BLaER1 treated with 17β-estradiol and CSF1 and Interleukin-3, amounts not matched to agents 10 nM and 100 nM (cell line): Measurements from ENCODE around the gene RPE65.

Source experiments
- H3K27ac ChIP-seq, 11 experiments: shearing (Covaris generic); formaldehyde crosslinking; 2 replicates each; pipeline ENCODE4 v1.8.1; 2022
- H3K27me3 ChIP-seq, 11 experiments: shearing (Covaris generic); formaldehyde crosslinking; 2 replicates each; pipeline ENCODE4 v1.8.1; 2022
- H3K36me3 ChIP-seq, 11 experiments: shearing (Covaris generic); formaldehyde crosslinking; 2 replicates each; pipeline ENCODE4 v1.8.1; 2022
- H3K4me1 ChIP-seq, 10 experiments: shearing (Covaris generic); formaldehyde crosslinking; 2 replicates each; pipeline ENCODE4 v1.8.1; 2022
- H3K4me2 ChIP-seq, 11 experiments: shearing (Covaris generic); formaldehyde crosslinking; 2 replicates each; pipeline ENCODE4 v1.8.1; 2022
- H3K4me3 ChIP-seq, 10 experiments: shearing (Covaris generic); formaldehyde crosslinking; 2 replicates each; pipeline ENCODE4 v1.8.1; 2022
- H3K9ac ChIP-seq, 11 experiments: shearing (Covaris generic); formaldehyde crosslinking; 2 replicates each; pipeline ENCODE4 v1.8.1; 2022
- H3K9me3 ChIP-seq, 11 experiments: shearing (Covaris generic); formaldehyde crosslinking; replicated peaks in 1 of 11; 2 replicates each; pipeline ENCODE4 v1.8.1; 2022
- H4K20me1 ChIP-seq, 11 experiments: shearing (Covaris generic); formaldehyde crosslinking; 2 replicates each; pipeline ENCODE4 v1.8.1; 2022
- Cebpa-rat ChIP-seq, 11 experiments: shearing (Covaris generic); IDR thresholded peaks; 2 replicates each; pipeline ENCODE4 v1.8.1; 2022

The RPE65 gene

DNA sequence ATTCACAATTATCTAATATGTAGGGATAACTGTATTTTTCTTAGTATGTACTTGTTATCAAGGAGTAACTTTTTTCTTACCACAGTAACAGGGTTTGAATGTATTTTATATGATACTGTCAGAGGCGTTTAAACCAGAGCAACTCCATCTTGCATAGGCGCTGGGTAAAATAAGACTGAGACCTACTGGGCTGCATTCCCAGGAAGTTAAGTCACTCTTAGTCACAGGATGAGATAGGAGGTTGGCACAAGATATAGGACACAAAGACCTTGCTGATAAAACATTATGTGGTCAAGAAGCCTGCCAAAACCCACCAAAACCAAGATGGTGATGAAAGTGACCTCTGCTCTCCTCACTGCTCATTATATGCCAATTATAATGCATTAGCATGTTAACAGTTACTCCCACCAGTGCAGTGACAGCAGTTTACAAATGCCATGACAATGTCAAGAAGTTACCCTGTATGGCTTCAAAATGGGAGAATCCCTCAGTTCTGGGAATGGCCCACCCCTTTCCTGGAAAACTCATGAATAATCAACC lies 64.8 kb downstream of the RPE65 start:
- Histone ChIP-seq H3K4me3 (no peak overlapping the region), H3K4me2 (peak overlapping the region in 3 of 11 experiments; percentile 24 to 59 (median 55); a peak in 4 of 22 replicates), H3K9me3 (0 out of 22 replicates have a peak, but pooled peaks cover 0 to 5% (median 0%) of the 10 kb centered on the region in 11 experiments), H4K20me1 (no peaks in the 10 kb centered on the region), H3K36me3 (no peaks in the 10 kb centered on the region), H3K9ac (no peak overlapping the region), H3K27ac (no peak overlapping the region), H3K4me1 (peaks cover 0 to 17% (median 0%) of the 10 kb centered on the region in 10 experiments; a peak in 8 of 20 replicates), H3K27me3 (no peaks in the 10 kb centered on the region)
- TF ChIP-seq Cebpa-rat (IDR thresholded peaks at IDR 0.05) = no peak

DNA sequence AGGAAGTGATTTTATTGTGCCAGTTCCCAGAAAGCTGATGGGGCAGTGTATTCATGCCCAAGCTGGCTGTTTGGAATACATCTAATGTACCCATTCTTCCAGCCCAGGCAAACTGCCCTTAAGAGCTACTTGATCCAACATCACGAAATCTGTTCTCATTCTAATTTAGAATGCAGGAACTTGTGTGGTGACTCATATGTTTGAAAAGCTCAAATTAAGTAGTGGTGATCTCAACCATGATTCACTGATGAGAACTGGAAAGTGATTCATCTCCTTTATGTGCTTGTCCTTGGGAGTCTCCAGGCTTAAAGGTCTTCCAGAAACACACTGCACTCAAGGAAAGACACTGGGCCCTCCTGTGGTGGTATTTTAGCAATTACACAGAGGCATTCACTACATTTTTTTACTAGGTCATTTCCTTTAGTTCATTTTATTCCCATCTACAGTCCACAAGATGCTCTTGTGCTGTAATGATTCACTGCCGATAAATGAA lies 65.4 kb downstream of the RPE65 start:
- no peak overlapping the region for H3K27ac ChIP-seq
- no peaks in the 10 kb centered on the region for H4K20me1 ChIP-seq
- peak overlapping the region in 4 of 11 experiments; percentile 15 to 59 (median 40); a peak in 7 of 22 replicates for H3K4me2 ChIP-seq
- no peak overlapping the region for H3K9ac ChIP-seq
- H3K4me3 ChIP-seq = no peak overlapping the region
- no peaks in the 10 kb centered on the region for H3K36me3 ChIP-seq
- H3K27me3 ChIP-seq = no peaks in the 10 kb centered on the region
- H3K9me3 ChIP-seq = 0 out of 22 replicates have a peak, but pooled peaks cover 0 to 5% (median 0%) of the 10 kb centered on the region in 11 experiments
- H3K4me1 ChIP-seq = peaks cover 0 to 17% (median 0%) of the 10 kb centered on the region in 10 experiments; a peak in 8 of 20 replicates
- no peak for TF ChIP-seq Cebpa-rat (IDR thresholded peaks at IDR 0.05)

DNA sequence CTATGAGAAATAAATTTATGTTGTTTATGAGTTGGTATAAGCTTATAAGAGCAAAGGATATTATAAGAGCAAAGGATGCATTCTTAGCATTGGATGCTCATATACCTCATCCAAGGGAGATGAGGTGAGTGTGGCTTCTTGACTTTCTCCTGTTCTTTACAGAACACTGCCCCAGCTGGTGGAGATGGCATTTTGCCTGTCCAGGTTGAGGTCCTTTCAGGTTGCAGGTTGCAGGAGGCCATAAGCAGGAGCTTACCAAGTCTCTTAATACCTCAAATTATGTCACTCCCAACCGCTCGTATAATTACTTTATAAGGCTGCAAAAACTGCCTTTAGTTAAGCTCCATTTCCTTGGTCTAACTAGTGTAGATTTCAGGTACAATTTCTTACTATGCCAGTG lies 66.7 kb downstream of the RPE65 start:
- no peak for TF ChIP-seq Cebpa-rat (IDR thresholded peaks at IDR 0.05)
- no peak overlapping the region for H3K9ac ChIP-seq
- H3K27me3 ChIP-seq = no peaks in the 10 kb centered on the region
- peaks cover 0 to 23% (median 0%) of the 10 kb centered on the region in 10 experiments; a peak in 8 of 20 replicates for H3K4me1 ChIP-seq
- no peaks in the 10 kb centered on the region for H4K20me1 ChIP-seq
- 0 out of 22 replicates have a peak, but pooled peaks cover 0 to 5% (median 0%) of the 10 kb centered on the region in 11 experiments for H3K9me3 ChIP-seq
- no peak overlapping the region for H3K4me3 ChIP-seq
- no peak overlapping the region for H3K4me2 ChIP-seq
- no peaks in the 10 kb centered on the region for H3K36me3 ChIP-seq
- H3K27ac ChIP-seq = no peak overlapping the region

DNA sequence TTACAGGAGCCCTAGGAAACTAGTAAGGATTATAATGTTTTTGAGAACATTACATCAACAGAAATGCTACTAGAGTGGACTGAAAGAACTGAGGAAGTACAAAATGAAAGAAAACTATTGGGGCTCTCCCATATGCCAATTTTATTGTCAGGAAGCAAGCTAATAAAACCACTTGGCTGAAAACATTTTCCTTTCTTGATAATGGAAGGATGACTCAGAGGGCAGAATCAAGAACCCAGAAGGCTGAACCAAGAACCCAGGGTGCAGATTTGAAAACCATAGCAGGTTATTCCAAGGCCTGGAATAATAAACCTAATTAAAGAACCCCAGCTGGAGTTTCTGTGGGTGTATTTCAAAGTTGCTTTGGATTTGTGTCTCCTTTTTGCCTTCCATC lies 70.7 kb downstream of the RPE65 start:
- Histone ChIP-seq H3K27ac (no peak overlapping the region), H3K9ac (no peak overlapping the region), H3K4me2 (no peak overlapping the region; a peak in 1 of 22 replicates), H3K36me3 (no peaks in the 10 kb centered on the region), H3K4me1 (peaks cover 0 to 11% (median 0%) of the 10 kb centered on the region in 10 experiments; a peak in 8 of 20 replicates), H3K9me3 (no peaks in the 10 kb centered on the region), H4K20me1 (no peaks in the 10 kb centered on the region), H3K27me3 (no peaks in the 10 kb centered on the region), H3K4me3 (no peak overlapping the region)
- TF ChIP-seq Cebpa-rat (IDR thresholded peaks at IDR 0.05) = no peak
